ENCODE data around the gene SNORC. TPM values are rescaled to one million over a fixed set of nuclear protein-coding genes. Genes with fewer than 3 reads are reported as not detected.

Gene SNORC
- total and polyA plus RNA-seq, 2 donors (not counting 1 experiment from before 2014, with no cell fraction given), result 0.91 to 0.94 TPM

DNA sequence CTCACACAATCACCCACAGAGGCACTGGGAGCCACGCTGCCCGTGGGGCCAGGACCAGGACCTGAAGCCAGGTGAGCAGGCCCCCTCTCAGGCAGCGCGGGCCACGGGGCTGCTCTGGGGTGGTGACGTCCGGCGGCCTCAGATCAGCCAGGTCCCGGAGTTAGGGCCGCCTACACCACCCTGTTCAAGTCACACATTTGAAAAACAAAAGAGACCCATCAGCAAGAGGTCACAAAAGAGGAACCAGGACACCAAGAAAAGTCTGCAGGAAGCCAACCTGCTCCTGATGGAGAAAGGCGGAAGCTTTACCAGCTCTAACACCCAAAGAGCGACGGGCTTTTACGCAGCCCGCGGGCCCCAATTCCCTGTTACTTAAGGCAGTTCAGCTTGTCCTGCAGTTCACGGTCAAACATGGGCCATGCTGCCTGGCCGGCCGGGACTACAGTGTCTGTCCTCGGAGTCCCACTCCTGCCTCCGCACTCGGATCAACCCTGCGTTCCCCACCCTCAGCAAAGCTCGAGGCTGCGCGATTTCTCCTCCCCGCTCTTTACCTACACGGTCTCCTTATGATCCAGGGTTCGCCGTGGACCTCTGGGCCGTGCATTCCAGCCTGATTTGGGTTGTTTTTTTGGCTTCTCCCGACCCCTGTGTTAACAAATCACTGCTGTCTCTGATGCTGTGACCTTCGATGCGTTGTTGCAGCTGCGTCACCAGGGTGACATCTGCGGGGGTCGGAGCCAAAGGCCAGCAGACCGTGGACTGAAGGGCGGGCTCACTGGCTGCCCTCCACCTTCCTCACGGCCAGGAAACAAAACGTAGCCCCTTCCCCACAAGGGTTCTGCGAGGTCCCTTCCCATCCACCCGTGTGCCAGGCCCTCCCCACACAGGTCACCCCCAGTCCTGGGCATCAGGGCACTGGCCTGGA lies 31.0 kb downstream of the SNORC start:
- Mint-ChIP-seq H3K27me3 (no peaks in the 10 kb centered on the region), H3K4me3 (no peak overlapping the region), H3K9me3 (ENCODE audit: insufficient read depth) (no peaks in the 10 kb centered on the region), H3K4me1 (no peaks in the 10 kb centered on the region), H3K27ac (no peak overlapping the region)
- Histone ChIP-seq H3K4me3 (ENCODE audit: control extremely low read depth in 1 of 5, extremely low read depth in 1 of 5, insufficient read depth in 1 of 5, low read depth in 2 of 5, low read length in 4 of 5) (no peak overlapping the region), H3K4me1 (ENCODE audit: control insufficient read depth in 2 of 2, insufficient read depth in 2 of 2, low read length in 2 of 2) (no peaks in the 10 kb centered on the region), H3K9ac (ENCODE audit: low read length) (no peak overlapping the region), H4K20me1 (ENCODE audit: control insufficient read depth, insufficient read depth, low read length, poor library complexity, severe bottlenecking) (no peaks in the 10 kb centered on the region), H3K4me2 (replicated peaks; ENCODE audit: low read depth, low read length, poor library complexity, severe bottlenecking) (no peak overlapping the region), H3K9me3 (ENCODE audit: control extremely low read depth in 1 of 3, control insufficient read depth in 2 of 3, insufficient read depth in 1 of 3, low read length in 2 of 3) (peaks cover 0 to 10% (median 0%) of the 10 kb centered on the region in 3 donors), H3K27ac (ENCODE audit: low read length in 2 of 2) (no peak overlapping the region), H3K36me3 (replicated peaks in 1 of 2; ENCODE audit: control extremely low read depth in 1 of 2, control insufficient read depth in 1 of 2, extremely low read depth in 1 of 2, insufficient read depth in 2 of 2, low read length in 1 of 2) (no peaks in the 10 kb centered on the region), H3K27me3 (replicated peaks in 1 of 4; ENCODE audit: control extremely low read depth in 1 of 4, control insufficient read depth in 3 of 4, insufficient read depth in 4 of 4, low read length in 3 of 4) (peaks cover 0 to 4% (median 0%) of the 10 kb centered on the region in 4 experiments), H3K79me2 (ENCODE audit: control insufficient read depth, insufficient read depth, low read length) (no peaks in the 10 kb centered on the region), H2AFZ (ENCODE audit: insufficient read depth, low read depth, low read length, poor library complexity, severe bottlenecking) (no peak overlapping the region)
- 70% methylated on average over 40 of the region's 43 CpGs for WGBS (ENCODE audit: insufficient coverage)
- intact Hi-C loops (cut with micrococcal nuclease), result no loop called here
- CTCF ChIA-PET, result interaction anchor here (0.6 kb wide), 1 partner anchor 31 kb away, joined by 3 read pairs; no protein-coding TSS in a partner anchor
- ATAC-seq (ENCODE audit: low read depth), result no peak
- POLR2A ChIA-PET, result no interaction called here
- TF ChIP-seq, protein P1, sequence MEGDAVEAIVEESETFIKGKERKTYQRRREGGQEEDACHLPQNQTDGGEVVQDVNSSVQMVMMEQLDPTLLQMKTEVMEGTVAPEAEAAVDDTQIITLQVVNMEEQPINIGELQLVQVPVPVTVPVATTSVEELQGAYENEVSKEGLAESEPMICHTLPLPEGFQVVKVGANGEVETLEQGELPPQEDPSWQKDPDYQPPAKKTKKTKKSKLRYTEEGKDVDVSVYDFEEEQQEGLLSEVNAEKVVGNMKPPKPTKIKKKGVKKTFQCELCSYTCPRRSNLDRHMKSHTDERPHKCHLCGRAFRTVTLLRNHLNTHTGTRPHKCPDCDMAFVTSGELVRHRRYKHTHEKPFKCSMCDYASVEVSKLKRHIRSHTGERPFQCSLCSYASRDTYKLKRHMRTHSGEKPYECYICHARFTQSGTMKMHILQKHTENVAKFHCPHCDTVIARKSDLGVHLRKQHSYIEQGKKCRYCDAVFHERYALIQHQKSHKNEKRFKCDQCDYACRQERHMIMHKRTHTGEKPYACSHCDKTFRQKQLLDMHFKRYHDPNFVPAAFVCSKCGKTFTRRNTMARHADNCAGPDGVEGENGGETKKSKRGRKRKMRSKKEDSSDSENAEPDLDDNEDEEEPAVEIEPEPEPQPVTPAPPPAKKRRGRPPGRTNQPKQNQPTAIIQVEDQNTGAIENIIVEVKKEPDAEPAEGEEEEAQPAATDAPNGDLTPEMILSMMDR (IDR thresholded peaks at IDR 0.05), result no peak
- TF ChIP-seq EZH2 (IDR thresholded peaks at IDR 0.05; ENCODE audit: borderline replicate concordance, insufficient read depth, low read depth, low read length, poor library complexity, severe bottlenecking), result no peak
- no peak for DNase-seq
